HG02623 (cell line): ENCODE data around the gene SLF1.
A peak's percentile ranks its signal among the peaks of the same experiment; 100 is the strongest.

ENCODE experiments used
- ATAC-seq: cut with Tn5 transposase; IDR thresholded peaks from one replicate; pipeline ENCODE4 v1.9.1; 2021; ENCODE audit warnings: moderate library complexity; ENCODE audit not compliant: unreplicated experiment

SLF1 gene

GRCh38 chr5:94707359-94707758, 88.9 kb downstream of the SLF1 start:
- ATAC-seq = peak; percentile 42

GRCh38 chr5:94709277-94709676, 90.8 kb downstream of the SLF1 start:
- ATAC-seq = no peak

- ATAC-seq = no peak
These were observed 93.3 kb downstream of the SLF1 start for GRCh38 chr5:94711785-94712184.

GRCh38 chr5:94715768-94716167, 97.3 kb downstream of the SLF1 start:
- ATAC-seq = no peak

- no peak for ATAC-seq
These were observed 106.7 kb downstream of the SLF1 start for GRCh38 chr5:94725142-94725541.

- no peak for ATAC-seq
These were observed 113.0 kb downstream of the SLF1 start for GRCh38 chr5:94731471-94731870.

GRCh38 chr5:94736498-94736897, 118.0 kb downstream of the SLF1 start:
- ATAC-seq = no peak

GRCh38 chr5:94740286-94740685, 121.8 kb downstream of the SLF1 start:
- no peak for ATAC-seq

- ATAC-seq = no peak
These were observed 124.4 kb downstream of the SLF1 start for GRCh38 chr5:94742852-94743251.

- no peak for ATAC-seq
These were observed 126.4 kb downstream of the SLF1 start for GRCh38 chr5:94744906-94745305.

GRCh38 chr5:94745786-94746730, 127.6 kb downstream of the SLF1 start:
- ATAC-seq = peak; percentile 71

- ATAC-seq = peak; percentile 54
These were observed 128.3 kb downstream of the SLF1 start for GRCh38 chr5:94746731-94747124.
